ENCODE results near the gene TULP1.

TULP1 gene

DNA sequence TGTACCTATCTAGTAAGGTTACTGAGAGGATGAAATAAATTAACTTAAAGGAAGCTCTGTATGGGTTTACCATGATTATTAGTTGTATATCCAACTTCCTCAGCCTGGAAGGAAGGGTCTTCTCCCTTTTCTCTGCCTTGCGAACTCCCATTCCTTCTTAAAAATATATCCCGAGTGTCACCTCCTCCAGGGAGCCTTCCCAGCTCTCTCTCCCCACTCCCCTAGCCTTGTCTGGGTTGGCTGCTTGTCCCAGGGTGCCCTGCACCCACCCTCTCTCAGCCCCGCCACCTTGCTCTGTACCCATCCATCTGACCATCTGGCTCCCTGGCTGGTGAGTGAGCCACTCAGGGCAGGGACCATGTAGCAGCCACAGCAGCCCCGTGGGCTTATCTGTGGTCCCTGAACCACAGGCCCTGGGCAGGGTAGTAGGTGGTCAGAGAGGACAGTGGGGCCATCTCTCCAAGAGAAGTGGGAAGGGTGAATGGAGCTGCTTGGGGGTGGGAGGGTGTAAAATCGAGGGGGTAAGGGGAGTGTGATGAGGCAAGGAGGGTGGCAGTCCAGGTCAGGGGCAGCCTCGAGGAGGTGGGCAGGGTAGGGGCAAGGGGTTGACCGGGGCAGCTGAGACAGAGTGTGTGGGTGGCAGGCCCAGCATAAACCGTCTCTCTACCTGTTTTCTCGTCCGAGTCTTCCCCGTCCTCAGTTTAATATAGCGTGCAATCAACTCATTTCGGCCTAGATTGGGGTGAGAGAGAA lies 28.6 kb downstream of the TULP1 start:
- no peak for DNase-seq (ENCODE audit: low spot score)

DNA sequence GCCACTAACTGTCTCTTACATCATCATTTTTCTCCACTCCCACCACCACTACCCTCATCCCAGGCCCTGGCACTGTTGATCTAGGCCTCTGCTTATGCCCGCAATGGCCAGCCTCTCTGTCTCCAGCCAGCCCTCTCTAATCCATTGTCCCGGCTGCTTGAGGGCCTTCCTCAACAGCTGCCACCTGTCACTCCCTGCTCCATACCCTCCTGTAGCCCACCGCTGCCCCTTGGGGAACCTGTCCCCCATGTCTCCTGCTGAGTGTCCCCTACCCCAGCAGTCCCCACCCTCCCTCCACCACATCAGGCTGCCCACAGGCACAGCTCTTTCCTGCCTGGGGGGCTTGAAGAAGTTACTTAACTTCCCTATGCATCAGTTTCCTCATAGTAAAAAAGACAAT lies 29.2 kb downstream of the TULP1 start:
- DNase-seq (ENCODE audit: low spot score), result no peak

DNA sequence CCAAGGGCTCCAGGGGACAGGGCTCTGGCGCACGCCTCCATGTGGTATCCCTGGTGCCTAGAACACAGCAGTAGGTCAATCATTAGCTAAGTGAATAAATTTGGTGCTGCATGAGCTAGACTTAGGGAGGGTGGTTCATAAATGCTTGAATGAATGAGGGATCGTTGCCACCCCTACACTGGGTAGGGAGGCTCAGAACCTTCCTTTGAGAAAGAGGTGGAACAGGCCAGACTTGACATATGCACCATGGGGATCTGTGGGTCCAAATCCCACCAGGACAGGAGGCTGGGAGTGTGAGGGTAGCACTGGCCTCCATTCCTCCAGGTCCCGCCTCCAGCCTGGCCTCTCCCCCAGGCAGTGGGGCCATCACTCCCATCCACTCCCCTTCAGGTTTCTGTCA lies 29.6 kb downstream of the TULP1 start:
- DNase-seq (ENCODE audit: low spot score), result no peak

DNA sequence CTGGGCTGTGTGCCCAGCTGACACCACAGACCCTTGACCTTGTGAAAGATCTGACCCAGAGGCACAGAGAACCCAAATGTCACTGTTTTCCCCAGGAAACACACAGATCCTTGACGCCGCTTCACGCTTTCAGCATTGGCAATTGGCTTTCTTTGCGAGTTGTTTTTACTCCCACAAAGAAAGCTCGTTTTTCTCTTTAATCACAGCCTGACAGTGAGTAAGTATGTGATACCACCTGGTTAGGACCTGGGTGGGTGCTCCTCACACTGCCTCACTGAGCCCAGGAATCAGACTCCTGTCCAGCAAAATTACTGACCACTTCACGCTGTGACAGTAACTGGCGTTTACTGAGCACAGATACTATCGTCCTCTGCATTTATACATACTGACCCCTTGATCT lies 31.5 kb downstream of the TULP1 start:
- DNase-seq (ENCODE audit: low spot score), result no peak

DNA sequence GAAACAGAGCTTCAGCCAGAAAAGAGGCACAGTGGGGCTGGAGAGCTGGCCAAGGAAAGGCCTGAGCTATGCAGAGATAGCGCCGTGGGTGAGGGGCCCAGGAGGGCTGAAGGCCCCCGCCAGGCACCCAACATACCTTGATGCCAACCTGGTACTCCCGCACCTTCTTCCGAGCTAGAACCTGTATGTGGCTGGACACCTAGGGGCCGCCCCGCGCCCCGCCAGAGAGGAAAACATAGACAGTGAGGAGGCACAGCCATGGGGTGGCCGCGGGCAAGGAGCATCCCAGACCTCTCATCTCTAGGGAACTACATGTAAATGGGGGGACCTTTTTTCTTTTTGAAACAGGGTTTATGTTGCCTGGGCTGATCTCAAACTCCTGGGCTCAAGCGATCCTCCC lies 32.5 kb downstream of the TULP1 start:
- DNase-seq (ENCODE audit: low spot score), result no peak

DNA sequence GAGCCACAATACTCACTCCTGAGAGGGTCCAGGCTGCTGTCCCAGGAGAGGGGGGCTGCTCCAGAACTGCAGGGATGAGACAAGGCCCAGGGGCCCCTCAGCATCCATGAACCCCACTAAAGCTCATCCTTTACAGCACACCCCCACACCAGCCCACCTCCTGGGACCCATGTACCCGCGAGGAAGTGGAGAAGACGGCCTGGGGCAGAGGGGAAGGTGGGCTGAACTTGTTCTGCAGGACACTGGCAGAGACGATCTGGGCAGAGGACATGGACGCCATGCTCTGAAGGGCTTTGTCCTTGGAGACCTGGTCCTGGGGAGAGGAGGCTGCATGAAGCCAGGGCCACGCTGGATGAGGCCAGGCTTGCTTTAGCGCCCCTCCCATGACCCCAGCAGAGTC lies 34.4 kb downstream of the TULP1 start:
- no peak for DNase-seq (ENCODE audit: low spot score)

DNA sequence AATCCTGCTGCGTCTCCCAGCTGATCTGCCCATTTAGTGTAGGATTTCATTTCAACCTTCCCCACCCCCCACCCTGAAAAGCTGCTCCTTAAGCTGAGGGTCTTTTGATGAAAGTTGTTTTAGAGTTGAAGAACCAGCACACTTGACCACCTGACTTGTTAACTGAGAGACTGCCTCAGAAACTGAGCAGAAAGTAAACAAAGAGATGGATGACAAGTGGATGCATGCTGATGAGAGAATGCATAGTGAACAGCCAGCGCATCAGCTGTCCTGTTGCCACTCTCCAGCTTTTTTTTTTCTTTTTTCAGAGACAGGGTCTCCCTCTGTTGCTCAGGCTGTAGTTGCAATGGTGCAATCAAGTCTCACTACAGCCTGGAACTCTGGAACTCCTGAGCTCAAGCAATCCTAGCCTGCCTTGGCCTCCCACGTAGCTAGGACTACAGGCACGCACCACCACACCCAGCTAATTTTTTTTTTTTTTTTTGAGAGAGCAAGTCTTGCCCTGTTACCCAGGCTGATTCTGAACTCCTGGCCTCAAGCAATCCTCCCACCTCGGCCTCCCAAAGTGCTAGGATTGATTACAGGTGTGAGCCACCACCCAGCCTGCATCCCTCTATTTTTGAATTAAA lies 35.0 kb downstream of the TULP1 start:
- DNase-seq (ENCODE audit: low spot score), result no peak

DNA sequence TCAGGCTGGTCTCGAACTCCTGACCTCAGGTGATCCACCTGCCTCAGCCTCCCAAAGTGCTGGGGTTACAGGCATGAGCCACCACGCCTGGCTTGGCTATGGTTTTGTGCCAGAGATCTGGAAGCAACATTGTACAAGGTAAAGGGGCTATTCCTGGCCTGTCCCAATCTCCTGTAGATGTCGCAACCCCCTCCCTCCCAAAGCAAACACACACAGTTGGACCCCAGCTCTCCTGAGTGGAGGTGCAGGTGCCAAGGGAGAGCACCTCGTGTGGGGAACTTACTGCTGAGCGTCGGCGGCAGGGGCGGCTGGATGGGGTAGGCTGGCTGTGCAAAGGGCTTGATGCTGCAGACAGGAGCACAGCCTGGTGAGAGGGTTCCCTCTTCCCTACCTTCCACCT lies 35.7 kb downstream of the TULP1 start:
- no peak for DNase-seq (ENCODE audit: low spot score)

DNA sequence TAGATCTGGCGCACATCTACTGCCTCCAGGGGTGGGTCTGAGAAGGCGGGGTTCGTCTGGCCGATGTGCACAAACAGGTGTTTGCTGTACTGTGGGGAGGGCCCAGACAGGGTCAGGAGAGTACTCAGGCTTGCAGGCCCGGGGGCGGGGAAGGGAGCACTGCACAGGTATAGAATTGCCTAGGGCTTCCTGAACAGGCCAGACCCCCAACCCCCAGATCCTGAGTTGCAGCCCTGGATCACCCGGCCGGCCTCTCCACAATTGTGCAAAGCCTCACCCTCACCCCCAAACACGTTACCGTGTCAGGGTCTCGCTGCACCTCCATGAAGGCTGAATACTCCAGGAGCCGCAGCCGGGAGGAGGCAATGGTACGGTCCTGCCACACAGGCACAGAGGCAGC lies 36.7 kb downstream of the TULP1 start:
- DNase-seq (ENCODE audit: low spot score), result no peak

DNA sequence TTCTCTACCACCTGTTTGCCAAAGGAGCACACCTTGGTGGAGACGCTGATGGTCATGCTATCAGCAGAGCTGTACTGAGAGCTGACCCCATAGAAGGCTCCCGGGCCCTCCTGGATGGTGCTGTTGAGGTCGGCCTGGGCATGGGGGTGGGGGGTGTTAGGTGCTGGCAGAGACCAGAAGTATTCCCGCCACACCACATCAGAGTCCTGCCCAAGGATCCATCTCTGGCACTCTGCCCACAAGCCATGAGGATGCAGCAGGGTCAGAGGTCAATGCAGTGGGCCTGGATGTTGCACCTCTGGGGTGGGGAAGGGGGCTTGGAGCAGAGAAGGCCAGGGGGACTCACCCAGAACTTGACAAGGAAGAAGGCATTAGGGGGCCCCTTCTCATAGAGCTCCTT lies 37.1 kb downstream of the TULP1 start:
- no peak for DNase-seq (ENCODE audit: low spot score)

DNA sequence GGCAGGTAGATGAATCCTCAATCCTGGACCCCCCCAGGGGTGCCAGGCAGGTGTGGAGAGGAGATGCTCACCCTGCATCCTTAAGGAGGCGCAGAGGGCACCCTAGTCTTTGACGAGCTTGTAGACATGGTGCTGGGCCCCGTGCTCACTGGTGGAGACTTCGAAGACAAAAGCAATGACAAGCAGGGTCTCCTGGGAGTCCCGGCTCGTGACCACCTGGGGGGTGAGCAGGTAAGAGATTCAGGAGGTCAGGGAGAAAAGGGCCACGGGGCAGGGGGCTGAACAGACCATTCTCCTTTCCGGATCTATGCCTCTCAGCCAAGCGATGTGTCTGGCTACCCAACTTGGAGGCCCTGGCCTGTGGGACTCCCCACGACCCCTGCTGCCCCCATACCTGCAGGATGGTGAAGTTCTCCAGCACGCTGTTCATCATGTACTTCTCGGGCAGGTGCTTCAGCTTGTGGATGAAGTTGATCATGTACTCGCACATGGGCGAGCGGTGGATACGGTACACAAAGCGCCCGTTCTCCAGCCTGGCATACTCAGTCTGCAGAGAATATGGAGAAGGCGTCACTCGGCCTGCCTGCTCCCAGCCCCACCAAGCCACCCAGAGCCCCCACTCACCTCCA lies 37.6 kb downstream of the TULP1 start:
- no peak for DNase-seq (ENCODE audit: low spot score)

DNA sequence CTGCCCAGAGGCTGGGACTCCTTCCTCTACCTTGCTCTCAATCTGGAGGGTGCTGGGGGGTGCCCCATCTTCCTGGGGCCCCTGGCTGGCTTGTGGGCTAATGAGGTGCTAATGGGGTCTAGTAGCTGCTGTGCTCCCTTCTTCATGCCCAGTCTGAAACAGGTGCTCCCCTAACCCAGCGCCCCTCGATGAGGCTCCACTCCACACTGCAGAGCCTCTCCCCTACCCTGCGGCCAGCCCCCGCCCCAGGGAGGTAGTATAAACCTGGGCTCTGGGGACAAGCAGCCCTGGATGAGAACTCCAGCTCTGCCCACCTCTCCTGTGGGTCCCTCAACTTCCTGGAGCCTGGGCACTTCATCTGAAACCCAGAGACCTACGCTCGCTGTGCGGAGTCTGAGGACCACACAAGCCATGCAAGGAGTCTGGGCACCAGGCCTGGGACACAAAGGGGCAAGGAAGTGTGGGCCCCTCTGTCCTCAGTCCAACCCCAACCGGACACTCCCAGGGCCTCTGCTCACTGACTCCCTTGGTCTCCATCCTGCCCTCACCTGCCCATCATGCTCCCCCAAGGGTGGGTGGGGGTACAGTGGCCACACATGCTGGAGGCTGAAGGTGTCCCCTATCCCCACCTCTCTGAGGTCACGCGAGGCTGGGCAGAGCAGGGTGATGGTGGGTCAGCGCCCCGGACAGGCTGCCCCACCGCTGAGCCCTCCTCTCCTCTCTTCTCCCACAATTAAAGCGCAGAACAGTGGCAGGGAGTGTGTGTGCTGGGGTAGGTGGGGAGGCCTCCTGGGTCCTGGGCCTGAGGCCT lies 38.4 kb downstream of the TULP1 start:
- no peak for DNase-seq (ENCODE audit: low spot score)

DNA sequence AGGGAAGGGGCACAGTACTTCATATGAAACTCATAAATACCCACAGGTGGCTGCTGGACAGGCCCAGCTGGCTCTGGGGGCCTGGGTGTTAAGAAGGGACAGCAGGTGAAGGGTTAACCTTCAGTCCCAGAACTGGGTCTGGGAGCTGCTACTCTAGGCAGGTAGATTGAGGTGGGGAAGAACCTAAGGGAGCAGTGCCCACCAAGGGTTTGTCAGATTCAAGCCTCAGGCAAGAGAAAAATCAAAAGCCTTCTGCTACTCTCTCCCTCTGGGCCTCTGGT lies 38.9 kb downstream of the TULP1 start:
- no peak for DNase-seq (ENCODE audit: low spot score)

DNA sequence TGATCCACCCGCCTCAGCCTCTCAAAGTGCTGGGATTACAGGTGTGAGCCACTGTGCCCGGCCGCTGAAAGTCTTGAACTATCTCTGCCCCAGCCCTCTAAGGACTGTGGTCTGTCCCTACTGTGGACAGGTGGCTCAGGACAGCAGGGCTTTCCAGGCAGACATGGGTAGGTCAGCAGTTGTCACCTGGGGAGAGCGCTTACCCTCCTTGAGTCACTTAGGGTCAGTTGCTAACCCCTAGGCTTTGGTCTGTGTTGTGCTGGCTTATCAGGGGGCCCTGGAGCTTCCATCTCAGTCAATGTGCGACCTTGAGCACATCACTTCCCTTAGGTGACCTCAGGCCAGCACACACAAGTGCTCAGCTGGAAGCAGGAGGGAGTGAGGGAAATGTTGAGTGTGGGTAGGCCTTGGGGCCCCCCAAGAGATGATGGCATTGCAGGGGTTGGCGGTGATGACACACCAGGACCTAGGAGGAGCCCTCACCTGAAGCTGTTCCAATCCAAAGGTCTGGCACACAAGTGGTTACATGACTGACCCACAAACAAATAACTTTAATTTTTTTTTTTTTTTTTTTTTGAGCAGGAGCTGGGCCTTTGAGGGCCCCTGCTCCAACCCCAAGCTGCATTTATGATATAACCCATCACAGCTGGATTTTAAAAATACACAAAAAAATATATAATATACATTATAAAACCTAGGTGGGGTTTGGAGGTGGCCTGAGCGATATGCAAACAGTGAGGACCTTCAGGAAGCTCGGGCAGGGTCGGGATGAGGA lies 39.4 kb downstream of the TULP1 start:
- DNase-seq (ENCODE audit: low spot score), result no peak

DNA sequence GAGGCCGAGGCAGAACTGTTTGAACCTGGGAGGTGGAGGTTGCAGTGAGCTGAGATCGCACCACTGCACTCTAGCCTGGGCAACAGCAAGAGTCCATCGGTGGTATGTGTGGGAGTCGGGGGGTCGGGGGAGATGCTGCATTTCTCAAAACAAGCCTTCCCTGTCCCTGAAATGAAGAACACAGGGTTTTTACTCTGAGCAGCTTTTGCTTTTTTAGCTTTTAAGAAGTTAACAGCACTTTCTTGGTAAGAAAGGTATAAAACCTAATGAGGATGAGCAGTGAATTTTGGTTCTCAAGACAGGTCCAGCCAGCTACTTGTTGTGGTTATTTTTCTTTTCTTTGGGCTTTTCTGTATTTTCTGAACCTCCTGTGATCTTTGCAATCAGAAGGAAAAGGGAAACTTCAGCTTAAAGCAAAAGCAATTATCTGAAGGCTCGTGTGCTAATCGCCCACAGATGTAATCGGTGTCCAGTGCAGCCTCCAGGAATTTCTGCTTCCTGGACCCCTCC lies 40.8 kb downstream of the TULP1 start:
- no peak for DNase-seq (ENCODE audit: low spot score)

DNA sequence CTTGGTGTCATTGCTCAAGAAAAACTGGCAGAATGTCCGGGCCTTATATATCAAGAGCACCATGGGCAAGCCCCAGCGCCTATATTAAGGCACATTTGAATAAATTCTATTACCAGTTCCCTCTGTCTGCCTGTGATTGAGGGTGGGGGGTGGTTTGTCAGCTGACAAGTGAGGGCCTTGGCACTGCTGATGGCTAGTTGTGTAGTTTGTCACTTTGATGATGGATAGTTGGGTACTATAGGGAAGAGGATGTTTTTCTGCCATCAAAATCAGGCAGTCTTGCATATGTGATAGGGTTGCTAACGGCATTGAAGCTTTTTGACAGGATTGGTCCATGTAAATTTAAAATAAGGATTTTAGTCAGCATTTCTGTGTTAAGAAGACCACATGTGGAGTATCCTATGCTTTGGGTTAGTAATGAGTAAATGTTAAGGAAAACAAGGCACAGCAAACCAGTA lies 42.0 kb downstream of the TULP1 start:
- DNase-seq (ENCODE audit: low spot score), result no peak

DNA sequence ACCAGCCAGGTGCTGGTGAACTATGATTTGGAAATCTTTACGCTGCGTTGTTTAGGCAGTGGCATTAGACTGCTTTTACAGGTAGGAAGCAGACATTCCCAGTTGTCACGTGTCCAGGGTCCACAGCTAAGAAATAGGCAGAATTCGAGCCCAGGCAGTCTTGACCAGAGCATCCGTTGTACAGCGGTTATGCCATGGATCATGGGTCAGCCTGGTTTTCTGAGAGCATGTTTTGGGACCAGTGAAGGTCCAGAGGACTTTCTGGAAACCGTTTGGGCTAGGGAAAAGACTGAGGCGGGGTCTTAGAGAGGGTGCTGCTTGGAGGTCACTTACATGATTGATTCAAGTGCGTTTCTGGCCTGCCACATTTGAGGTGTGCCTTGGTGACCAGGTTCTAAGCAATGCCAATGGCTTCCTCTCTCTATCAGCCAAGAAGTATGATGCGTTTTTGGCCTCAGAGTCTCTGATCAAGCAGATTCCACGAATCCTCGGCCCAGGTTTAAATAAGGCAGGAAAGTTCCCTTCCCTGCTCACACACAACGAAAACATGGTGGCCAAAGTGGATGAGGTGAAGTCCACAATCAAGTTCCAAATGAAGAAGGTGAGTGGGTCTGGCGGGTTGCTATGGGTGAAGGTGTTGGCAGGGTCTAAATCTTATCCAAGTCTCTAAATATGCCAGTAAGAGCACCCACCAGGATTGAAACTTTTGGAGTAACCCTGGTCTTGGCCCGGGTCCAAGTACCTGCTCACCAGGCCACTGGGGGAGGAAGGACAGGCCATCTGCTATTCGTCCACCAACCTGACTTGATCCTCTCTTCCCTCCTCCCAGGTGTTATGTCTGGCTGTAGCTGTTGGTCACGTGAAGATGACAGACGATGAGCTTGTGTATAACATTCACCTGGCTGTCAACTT lies 42.7 kb downstream of the TULP1 start:
- no peak for DNase-seq (ENCODE audit: low spot score)

DNA sequence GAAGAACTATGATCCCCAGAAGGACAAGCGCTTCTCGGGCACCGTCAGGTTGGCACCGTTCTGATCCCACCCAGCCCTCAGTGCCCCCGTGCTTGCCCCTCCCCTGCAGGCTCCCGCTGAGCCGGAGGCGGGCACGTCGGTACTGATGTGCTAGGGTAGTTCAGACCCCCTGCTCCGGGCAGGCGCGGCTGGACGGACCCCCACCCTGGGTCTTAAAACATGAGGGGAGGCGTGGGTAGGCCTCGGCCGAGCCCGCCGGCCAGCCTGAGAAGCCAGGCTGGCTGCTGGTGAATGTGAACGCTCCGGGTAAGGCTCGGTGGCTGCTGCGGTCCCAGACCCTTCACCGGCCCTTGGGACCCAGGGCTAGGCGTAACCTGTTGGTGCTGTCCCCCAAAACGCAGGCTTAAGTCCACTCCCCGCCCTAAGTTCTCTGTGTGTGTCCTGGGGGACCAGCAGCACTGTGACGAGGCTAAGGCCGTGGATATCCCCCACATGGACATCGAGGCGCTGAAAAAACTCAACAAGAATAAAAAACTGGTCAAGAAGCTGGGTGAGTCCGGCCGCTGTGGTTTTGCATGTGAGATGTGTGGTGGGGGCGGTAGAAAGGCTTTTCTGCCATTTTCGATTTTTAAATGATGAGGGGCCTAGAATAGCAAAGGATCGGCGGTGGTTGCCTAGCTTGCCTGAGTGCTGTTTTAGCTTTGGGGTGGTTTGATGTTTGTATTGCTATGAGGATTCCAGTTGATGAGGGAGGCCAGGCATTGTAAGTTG lies 43.5 kb downstream of the TULP1 start:
- DNase-seq (ENCODE audit: low spot score), result no peak

DNA sequence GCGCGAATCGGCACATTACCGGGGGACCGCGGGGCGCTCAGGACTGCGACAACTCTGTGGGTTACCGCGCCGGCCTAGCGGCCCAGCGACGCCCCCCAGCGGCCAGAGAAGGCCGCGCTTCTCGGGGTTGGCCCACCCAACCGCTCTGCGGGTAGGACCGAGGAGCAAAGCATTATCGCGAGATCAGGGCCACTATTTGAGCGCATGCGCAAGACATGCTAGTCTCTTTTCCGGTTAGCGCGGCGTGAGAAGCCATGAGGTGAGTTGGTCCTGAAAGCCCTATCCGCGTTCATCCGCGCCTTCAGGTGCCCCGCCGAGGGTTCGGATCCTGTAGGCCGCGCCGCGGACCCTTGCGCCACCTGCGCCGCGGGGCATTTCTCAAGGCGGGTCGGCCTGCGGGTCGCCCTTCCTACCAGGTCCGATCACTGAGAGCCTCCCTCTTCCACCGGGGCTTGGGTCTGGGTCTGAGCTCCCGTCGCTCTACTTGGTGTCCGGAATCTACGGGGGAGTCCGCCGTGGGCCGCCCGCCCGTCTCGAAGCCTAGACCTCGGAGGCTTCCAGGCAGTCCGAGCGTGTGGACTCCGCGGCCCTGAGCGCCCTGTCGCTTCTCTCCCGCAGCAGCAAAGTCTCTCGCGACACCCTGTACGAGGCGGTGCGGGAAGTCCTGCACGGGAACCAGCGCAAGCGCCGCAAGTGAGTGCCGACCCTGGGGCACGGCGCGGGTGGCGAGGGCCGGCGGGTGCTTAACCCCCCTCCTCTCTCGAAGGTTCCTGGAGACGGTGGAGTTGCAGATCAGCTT lies 44.3 kb downstream of the TULP1 start, which contains the start of gene RPL10A:
RPL10A (plus strand) TSS at position 221 of the 799 bp plus-strand sequence; CDS start at position 255, 34 bp downstream.
- peak; percentile 97 for DNase-seq (ENCODE audit: low spot score)

Data from AG08396 (cell line).